GM19099 (cell line): ENCODE measurements around the gene COL26A1.

ENCODE experiments used
- POLR2A ChIP-seq: IDR thresholded peaks from 3 replicates; pipeline ENCODE4 v1.6.1; 2011; ENCODE audit warnings: low read depth; ENCODE audit not compliant: insufficient read length; ENCODE audit errors: extremely low read depth

The COL26A1 gene

GRCh38 chr7:101578552-101578951 lies 215.9 kb downstream of the COL26A1 start:
- TF ChIP-seq POLR2A = no peak

GRCh38 chr7:101580596-101580995 lies 217.9 kb downstream of the COL26A1 start:
- TF ChIP-seq POLR2A = no peak

- TF ChIP-seq POLR2A = no peak
Observed at GRCh38 chr7:101581891-101582290, 219.2 kb downstream of the COL26A1 start.

GRCh38 chr7:101582971-101583370 lies 220.3 kb downstream of the COL26A1 start:
- no peak for TF ChIP-seq POLR2A

- TF ChIP-seq POLR2A = no peak
Observed at GRCh38 chr7:101586078-101586905, 223.6 kb downstream of the COL26A1 start.

GRCh38 chr7:101586906-101587677 lies 224.4 kb downstream of the COL26A1 start:
- no peak for TF ChIP-seq POLR2A

- TF ChIP-seq POLR2A = no peak
Observed at GRCh38 chr7:101588131-101588935, 225.7 kb downstream of the COL26A1 start.

GRCh38 chr7:101589052-101589451 lies 226.4 kb downstream of the COL26A1 start:
- no peak for TF ChIP-seq POLR2A

- TF ChIP-seq POLR2A = no peak
Observed at GRCh38 chr7:101589976-101590662, 227.4 kb downstream of the COL26A1 start.

- no peak for TF ChIP-seq POLR2A
Observed at GRCh38 chr7:101590663-101591435, 228.2 kb downstream of the COL26A1 start.

GRCh38 chr7:101591504-101591903 lies 228.8 kb downstream of the COL26A1 start:
- TF ChIP-seq POLR2A = no peak

GRCh38 chr7:101593556-101593955 lies 230.9 kb downstream of the COL26A1 start:
- no peak for TF ChIP-seq POLR2A

- TF ChIP-seq POLR2A = no peak
Observed at GRCh38 chr7:101594790-101595189, 232.1 kb downstream of the COL26A1 start.

GRCh38 chr7:101595246-101595645 lies 232.6 kb downstream of the COL26A1 start:
- TF ChIP-seq POLR2A = no peak
